ENCODE data around the gene DLGAP1. TPM values are rescaled to one million over a fixed set of nuclear protein-coding genes. Genes with fewer than 3 reads are reported as not detected.

DLGAP1 gene
- total RNA-seq, 1 donor from 2014 or later = 3.7 TPM

GRCh38 chr18:4242431-4243161 lies 212.5 kb downstream of the DLGAP1 start:
- no peak for DNase-seq (ENCODE audit: low read depth, low spot score)

GRCh38 chr18:4241090-4241617 lies 214.0 kb downstream of the DLGAP1 start:
- DNase-seq (ENCODE audit: low read depth, low spot score) = no peak

- no peak for DNase-seq (ENCODE audit: low read depth, low spot score)
Measured at GRCh38 chr18:4238966-4239365, 216.1 kb downstream of the DLGAP1 start.

GRCh38 chr18:4237664-4238041 lies 217.5 kb downstream of the DLGAP1 start:
- DNase-seq (ENCODE audit: low read depth, low spot score) = no peak

GRCh38 chr18:4236940-4237663 lies 218.0 kb downstream of the DLGAP1 start:
- no peak for DNase-seq (ENCODE audit: low read depth, low spot score)

- DNase-seq (ENCODE audit: low read depth, low spot score) = no peak
Measured at GRCh38 chr18:4233468-4233867, 221.6 kb downstream of the DLGAP1 start.

- DNase-seq (ENCODE audit: low read depth, low spot score) = no peak
Measured at GRCh38 chr18:4232656-4233055, 222.5 kb downstream of the DLGAP1 start.

GRCh38 chr18:4231260-4231659 lies 223.8 kb downstream of the DLGAP1 start:
- DNase-seq (ENCODE audit: low read depth, low spot score) = no peak

GRCh38 chr18:4230450-4231168 lies 224.5 kb downstream of the DLGAP1 start:
- DNase-seq (ENCODE audit: low read depth, low spot score) = no peak

GRCh38 chr18:4224031-4224704 lies 230.9 kb downstream of the DLGAP1 start:
- no peak for DNase-seq (ENCODE audit: low read depth, low spot score)

GRCh38 chr18:4211111-4211837 lies 243.8 kb downstream of the DLGAP1 start:
- DNase-seq (ENCODE audit: low read depth, low spot score) = no peak

GRCh38 chr18:4208366-4208765 lies 246.7 kb downstream of the DLGAP1 start:
- DNase-seq (ENCODE audit: low read depth, low spot score) = no peak

GRCh38 chr18:4207383-4207985 lies 247.6 kb downstream of the DLGAP1 start:
- DNase-seq (ENCODE audit: low read depth, low spot score) = no peak

- no peak for DNase-seq (ENCODE audit: low read depth, low spot score)
Measured at GRCh38 chr18:4204438-4204720, 250.7 kb downstream of the DLGAP1 start.

GRCh38 chr18:4203568-4204437 lies 251.3 kb downstream of the DLGAP1 start:
- DNase-seq (ENCODE audit: low read depth, low spot score) = no peak

- no peak for DNase-seq (ENCODE audit: low read depth, low spot score)
Measured at GRCh38 chr18:4200399-4200798, 254.7 kb downstream of the DLGAP1 start.

- no peak for DNase-seq (ENCODE audit: low read depth, low spot score)
Measured at GRCh38 chr18:4198956-4199355, 256.2 kb downstream of the DLGAP1 start.

- no peak for DNase-seq (ENCODE audit: low read depth, low spot score)
Measured at GRCh38 chr18:4196351-4196750, 258.8 kb downstream of the DLGAP1 start.

GRCh38 chr18:4193086-4193485 lies 262.0 kb downstream of the DLGAP1 start:
- no peak for DNase-seq (ENCODE audit: low read depth, low spot score)
